H1 (cell line): Measurements from ENCODE around the gene ABHD15. TPM values are rescaled to one million over a fixed set of nuclear protein-coding genes. Genes with fewer than 3 reads are reported as not detected.

Source experiments
- CTCF ChIA-PET: fragments of 300-600 bp; sonication (Branson Sonifier 250); formaldehyde crosslinking; loops from one replicate; lab custom pipeline; 2021; ENCODE audit not compliant: partially characterized antibody; lab: Charles Lee
- POLR2A ChIA-PET: fragments of 300-600 bp; sonication (Branson Sonifier 250); formaldehyde crosslinking; loops from one replicate; lab custom pipeline; 2021; ENCODE audit warnings: inconsistent platforms; ENCODE audit not compliant: partially characterized antibody; lab: Charles Lee
- DNase-seq, 2 experiments: peaks; one replicate each; pipeline versions ENCODE4 v3.0.0 to v3.0.0-alpha.2; 2010 to 2022; ENCODE audit warnings: low spot score in 2 of 2, low read depth in 1 of 2, mixed read lengths in 1 of 2
- FAIRE-seq: peaks from 2 replicates; lab custom pipeline; 2011; peaks lifted over from hg19 to GRCh38; lab: Jason Lieb, UNC
- H2AFZ ChIP-seq: 2 replicates; pipeline ENCODE4 v1.8.1; 2012; ENCODE audit warnings: low read length, inconsistent platforms
- H2AK5ac ChIP-seq: 2 replicates; pipeline ENCODE4 v1.6.1; 2013; ENCODE audit warnings: low read depth, low read length
- H2BK120ac ChIP-seq: replicated peaks from 2 replicates; pipeline ENCODE3; 2013; ENCODE audit warnings: low read depth, low read length, inconsistent platforms
- H2BK12ac ChIP-seq: 2 replicates; pipeline ENCODE4 v1.6.1; 2013; ENCODE audit warnings: low read depth, low read length
- H2BK15ac ChIP-seq: 2 replicates; pipeline ENCODE4 v1.6.1; 2013; ENCODE audit warnings: low read length
- H2BK20ac ChIP-seq: 2 replicates; pipeline ENCODE4 v1.6.1; 2013; ENCODE audit warnings: low read length
- H2BK5ac ChIP-seq: 2 replicates; pipeline ENCODE4 v1.6.1; 2013; ENCODE audit warnings: low read depth, low read length
- H3K14ac ChIP-seq: 2 replicates; pipeline ENCODE4 v1.6.1; 2013; ENCODE audit warnings: inconsistent platforms; ENCODE audit not compliant: insufficient read length
- H3K18ac ChIP-seq: 2 replicates; pipeline ENCODE4 v1.6.1; 2013; ENCODE audit warnings: low read length; ENCODE audit errors: extremely low read depth
- H3K23ac ChIP-seq: 2 replicates; pipeline ENCODE4 v1.6.1; 2013; ENCODE audit warnings: inconsistent platforms; ENCODE audit not compliant: insufficient read length
- H3K23me2 ChIP-seq: 2 replicates; pipeline ENCODE4 v1.6.1; 2013; ENCODE audit warnings: low read depth, low read length
- H3K27ac ChIP-seq: 2 replicates; pipeline ENCODE4 v1.6.1; 2011; ENCODE audit warnings: low read depth, low read length, inconsistent platforms
- H3K27me3 ChIP-seq, 4 experiments: replicated peaks in 1 of 4; 1 replicate in 1 of 4; 2 replicates in 3 of 4; pipeline versions ENCODE4 v1.6.1 to v1.8.1; 2011 to 2013; ENCODE audit warnings: low read length in 3 of 4, mild to moderate bottlenecking in 3 of 4, inconsistent platforms in 2 of 4, mixed read lengths in 2 of 4, moderate library complexity in 1 of 4; ENCODE audit not compliant: control insufficient read depth in 3 of 4, insufficient read depth in 3 of 4; ENCODE audit errors: extremely low read depth in 1 of 4
- H3K36me3 ChIP-seq, 4 experiments: 2 replicates each; pipeline versions ENCODE4 v1.6.1 to v1.8.1; 2011 to 2013; ENCODE audit warnings: mild to moderate bottlenecking in 4 of 4, low read length in 3 of 4, moderate library complexity in 2 of 4, control low read depth in 1 of 4, inconsistent platforms in 1 of 4; ENCODE audit not compliant: insufficient read depth in 4 of 4, control insufficient read depth in 2 of 4
- H3K4ac ChIP-seq: replicated peaks from 2 replicates; pipeline ENCODE3; 2013; ENCODE audit warnings: low read length, low read depth, mixed read lengths, inconsistent platforms; ENCODE audit not compliant: insufficient read length
- H3K4me1 ChIP-seq, 4 experiments: replicated peaks in 1 of 4; 1 replicate in 1 of 4; 2 replicates in 3 of 4; pipeline versions ENCODE4 v1.6.1 to v1.8.1; 2011 to 2013; ENCODE audit warnings: low read length in 3 of 4, inconsistent platforms in 2 of 4, mixed read lengths in 1 of 4; ENCODE audit not compliant: insufficient read depth in 4 of 4, control insufficient read depth in 3 of 4
- H3K4me2 ChIP-seq, 2 experiments: 2 replicates each; pipeline versions ENCODE4 v1.6.1 to v1.8.1; 2011 to 2013; ENCODE audit warnings: low read depth in 2 of 2, low read length in 2 of 2, control low read depth in 1 of 2, inconsistent platforms in 1 of 2, mild to moderate bottlenecking in 1 of 2; ENCODE audit not compliant: insufficient read depth in 1 of 2
- H3K4me3 ChIP-seq, 4 experiments: fragments of 200-600, 300-600 bp in 1 of 4; sonication (generic), shearing (Covaris generic), sonication (Bioruptor Twin) in 1 of 4; 2 replicates each; pipeline versions ENCODE4 v1.5.1 to v1.8.1; 2011 to 2016; ENCODE audit warnings: low read length in 4 of 4, low read depth in 3 of 4, control low read depth in 2 of 4, inconsistent platforms in 2 of 4, mild to moderate bottlenecking in 2 of 4, mixed read lengths in 1 of 4, moderate library complexity in 1 of 4; ENCODE audit not compliant: insufficient read depth in 2 of 4; ENCODE audit errors: extremely low read depth in 1 of 4
- H3K56ac ChIP-seq: replicated peaks from 2 replicates; pipeline ENCODE3; 2013; ENCODE audit warnings: low read depth, mild to moderate bottlenecking, mixed read lengths, low read length, inconsistent platforms; ENCODE audit not compliant: insufficient read length
- H3K79me1 ChIP-seq: 2 replicates; pipeline ENCODE4 v1.6.1; 2013; ENCODE audit warnings: low read depth, low read length, control low read depth
- H3K79me2 ChIP-seq, 2 experiments: 2 replicates each; pipeline versions ENCODE4 v1.6.1 to v1.8.1; 2012 to 2013; ENCODE audit warnings: low read length in 2 of 2, mild to moderate bottlenecking in 2 of 2, inconsistent platforms in 1 of 2; ENCODE audit not compliant: insufficient read depth in 2 of 2, control insufficient read depth in 1 of 2
- H3K9ac ChIP-seq, 4 experiments: replicated peaks in 1 of 4; 1 replicate in 1 of 4; 2 replicates in 3 of 4; pipeline versions ENCODE4 v1.6.1 to v1.8.1; 2011 to 2013; ENCODE audit warnings: low read depth in 3 of 4, low read length in 3 of 4, control low read depth in 2 of 4, mild to moderate bottlenecking in 2 of 4, moderate library complexity in 2 of 4, inconsistent platforms in 1 of 4; ENCODE audit errors: extremely low read depth in 1 of 4
- H3K9me3 ChIP-seq, 2 experiments: 2 replicates each; pipeline versions ENCODE4 v1.6.1 to v1.8.1; 2012 to 2013; ENCODE audit warnings: mild to moderate bottlenecking in 2 of 2, moderate library complexity in 2 of 2, control low read depth in 1 of 2, inconsistent platforms in 1 of 2, low read depth in 1 of 2, low read length in 1 of 2, mixed read lengths in 1 of 2; ENCODE audit not compliant: insufficient read depth in 2 of 2
- H4K20me1 ChIP-seq, 2 experiments: replicated peaks in 1 of 2; 2 replicates each; pipeline versions ENCODE3 to v1.8.1; 2011 to 2013; ENCODE audit warnings: inconsistent platforms in 2 of 2, low read length in 2 of 2, mild to moderate bottlenecking in 1 of 2; ENCODE audit not compliant: insufficient read depth in 2 of 2, control insufficient read depth in 1 of 2
- H4K5ac ChIP-seq: 2 replicates; pipeline ENCODE4 v1.6.1; 2013; ENCODE audit warnings: low read length, low read depth, mixed read lengths, inconsistent platforms; ENCODE audit not compliant: insufficient read length
- H4K8ac ChIP-seq: 2 replicates; pipeline ENCODE4 v1.8.0; 2013; ENCODE audit warnings: mild to moderate bottlenecking, moderate library complexity, low read length, inconsistent platforms; ENCODE audit not compliant: insufficient read depth; ENCODE audit errors: extremely low read depth
- H4K91ac ChIP-seq: replicated peaks from 2 replicates; pipeline ENCODE3; 2013; ENCODE audit warnings: low read length, mixed read lengths, inconsistent platforms; ENCODE audit not compliant: insufficient read length
- RAD21 ChIP-seq, 2 experiments: IDR thresholded peaks in 1 of 2; conservative IDR thresholded peaks in 1 of 2; 2 replicates each; pipeline ENCODE4 v1.6.1; 2011; ENCODE audit warnings: low read depth in 2 of 2, low read length in 2 of 2, improper control_type of control experiment in 1 of 2, inconsistent platforms in 1 of 2, mild to moderate bottlenecking in 1 of 2, moderate library complexity in 1 of 2
- ZNF274 ChIP-seq: IDR thresholded peaks from 2 replicates; pipeline ENCODE4 v1.7.0; 2012; ENCODE audit warnings: low read length, borderline replicate concordance; ENCODE audit errors: extremely low read depth
- WGBS, 2 experiments: shearing (Covaris generic) in 1 of 2; methylation state at CpG; one replicate each; pipeline versions ENCODE4 v1.1.6 to v1.1.7; 2013 to 2015; ENCODE audit warnings: low lambda C conversion rate in 2 of 2, mixed read lengths in 2 of 2, inconsistent platforms in 1 of 2, low coverage in 1 of 2, missing lambda C conversion rate in 1 of 2; ENCODE audit not compliant: insufficient replicate concordance in 2 of 2, insufficient coverage in 1 of 2, insufficient read length in 1 of 2; ENCODE audit errors: extremely low coverage in 1 of 2, missing lambda C conversion rate in 1 of 2; 5-methylcytosine and 5-hydroxymethylcytosine counted together
- polyA plus RNA-seq, 7 experiments: library from polyadenylated mRNA; depleted of rRNA in 3 of 7; stranded (reverse) in 5 of 7; unstranded in 2 of 7; fragments of >200 nt in 5 of 7; fragments of 200-250 nt in 2 of 7; gene quantifications; 1 replicate in 5 of 7; 2 replicates in 1 of 7; 4 replicates in 1 of 7; pipeline versions ENCODE4 v1.2.1 to v1.2.3, GENCODE V29; 2011 to 2013; ENCODE audit warnings: missing spikeins in 2 of 7, mixed read lengths in 2 of 7
- total RNA-seq: library from RNA; stranded (reverse); fragmentation: NEBNext Ultra II Directional; extraction: Animal tissue kit (Norgen Biotek cat#: 25700); gene quantifications from 2 replicates; pipeline ENCODE4 v1.2.1, GENCODE V29; 2021
- TF ChIP-seq, protein P1 (sequence below), 3 experiments: IDR thresholded peaks; 1 replicate in 2 of 3; 2 replicates in 1 of 3; pipeline versions ENCODE4 v1.5.1 to v1.6.1; 2011; ENCODE audit warnings: low read length in 3 of 3, mild to moderate bottlenecking in 3 of 3, inconsistent platforms in 2 of 3, low read depth in 1 of 3, moderate library complexity in 1 of 3; ENCODE audit not compliant: insufficient read depth in 1 of 3; ENCODE audit errors: control extremely low read depth in 1 of 3

The ABHD15 gene
- total and polyA plus RNA-seq, 2 of the 8 experiments (the other 6 are each of a cell fraction or from before 2014, with no cell fraction given): 0.88 to 1.7 TPM

DNA sequence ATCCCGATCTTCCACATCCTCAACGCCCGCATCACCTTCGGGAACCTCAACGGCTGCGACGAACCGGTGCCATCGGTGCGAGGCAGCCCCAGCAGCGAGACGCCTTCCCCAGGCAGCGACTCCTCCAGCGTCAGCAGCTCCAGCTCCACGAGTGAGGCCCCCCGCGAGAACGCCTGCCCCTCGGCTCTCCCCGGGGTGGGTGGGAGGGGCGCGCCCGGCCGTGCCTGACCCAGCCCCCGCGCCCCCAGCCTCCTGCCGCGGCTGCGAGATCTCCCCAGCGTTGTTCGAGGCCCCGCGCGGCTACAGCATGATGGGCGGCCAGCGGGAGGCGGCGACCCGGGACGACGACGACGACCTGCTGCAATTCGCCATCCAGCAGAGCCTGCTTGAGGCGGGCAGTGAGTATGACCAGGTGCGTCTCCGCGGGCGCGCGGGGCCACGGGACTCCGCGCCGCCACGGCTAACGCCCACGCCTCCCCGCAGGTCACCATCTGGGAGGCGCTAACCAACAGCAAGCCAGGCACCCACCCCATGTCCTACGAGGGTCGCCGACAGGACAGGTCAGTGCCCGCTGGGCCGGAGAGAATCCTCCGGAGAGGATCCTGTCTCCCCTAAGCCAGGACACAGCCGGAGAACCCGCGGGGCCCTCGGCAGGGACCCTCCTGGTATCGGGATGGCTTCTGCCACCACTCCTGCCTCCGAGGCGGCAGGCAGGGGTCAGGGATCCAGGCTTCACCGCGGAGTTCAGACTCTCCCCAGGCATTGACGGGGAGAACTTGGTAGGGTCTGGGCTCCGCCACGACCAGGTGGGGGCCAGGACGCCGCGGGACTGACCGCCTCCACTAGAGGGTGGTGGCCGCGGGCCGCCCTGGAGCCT lies 45.8 kb upstream of the ABHD15 start:
- FAIRE-seq (no peak), DNase-seq (no peak)
- Histone ChIP-seq H3K18ac (no peak overlapping the region; the same call in 1 of the 2 replicates), H3K27ac (no peak overlapping the region), H2BK12ac (no peak overlapping the region), H3K23me2 (peaks cover 13% of the 10 kb centered on the region), H2BK20ac (no peak overlapping the region), H2AFZ (no peak overlapping the region), H3K79me2 (no peaks in the 10 kb centered on the region), H2BK15ac (0 out of 2 replicates have a peak overlapping the region, but pooled peaks have one; percentile 16), H3K79me1 (peaks cover 2% of the 10 kb centered on the region; the same call in 1 of the 2 replicates), H3K9me3 (peaks cover 0 to 11% of the 10 kb centered on the region in 2 experiments; a peak in 1 of 4 replicates), H4K8ac (peak overlapping the region; percentile 62), H2BK5ac (no peak overlapping the region), H2BK120ac (no peak overlapping the region), H3K4me2 (peak overlapping the region; percentile 46 to 75; a peak in 3 of 4 replicates), H4K5ac (no peak overlapping the region), H2AK5ac (no peak overlapping the region), H4K20me1 (peaks cover 4 to 5% of the 10 kb centered on the region in 2 experiments), H3K4me1 (peaks cover 10 to 32% (median 28%) of the 10 kb centered on the region in 4 experiments), H3K27me3 (peaks cover 17 to 42% (median 34%) of the 10 kb centered on the region in 4 experiments), H3K9ac (no peak overlapping the region), H3K4ac (peak overlapping the region; percentile 19), H3K14ac (no peak overlapping the region), H3K56ac (no peak overlapping the region), H3K36me3 (peaks cover 0 to 7% (median 0%) of the 10 kb centered on the region in 4 experiments; a peak in 1 of 8 replicates), H4K91ac (no peak overlapping the region), H3K4me3 (peak overlapping the region in 1 of 4 experiments; percentile 55; a peak in 2 of 8 replicates), H3K23ac (no peak overlapping the region)
- no peak for TF ChIP-seq ZNF274
- TF ChIP-seq, protein P1, sequence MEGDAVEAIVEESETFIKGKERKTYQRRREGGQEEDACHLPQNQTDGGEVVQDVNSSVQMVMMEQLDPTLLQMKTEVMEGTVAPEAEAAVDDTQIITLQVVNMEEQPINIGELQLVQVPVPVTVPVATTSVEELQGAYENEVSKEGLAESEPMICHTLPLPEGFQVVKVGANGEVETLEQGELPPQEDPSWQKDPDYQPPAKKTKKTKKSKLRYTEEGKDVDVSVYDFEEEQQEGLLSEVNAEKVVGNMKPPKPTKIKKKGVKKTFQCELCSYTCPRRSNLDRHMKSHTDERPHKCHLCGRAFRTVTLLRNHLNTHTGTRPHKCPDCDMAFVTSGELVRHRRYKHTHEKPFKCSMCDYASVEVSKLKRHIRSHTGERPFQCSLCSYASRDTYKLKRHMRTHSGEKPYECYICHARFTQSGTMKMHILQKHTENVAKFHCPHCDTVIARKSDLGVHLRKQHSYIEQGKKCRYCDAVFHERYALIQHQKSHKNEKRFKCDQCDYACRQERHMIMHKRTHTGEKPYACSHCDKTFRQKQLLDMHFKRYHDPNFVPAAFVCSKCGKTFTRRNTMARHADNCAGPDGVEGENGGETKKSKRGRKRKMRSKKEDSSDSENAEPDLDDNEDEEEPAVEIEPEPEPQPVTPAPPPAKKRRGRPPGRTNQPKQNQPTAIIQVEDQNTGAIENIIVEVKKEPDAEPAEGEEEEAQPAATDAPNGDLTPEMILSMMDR (IDR thresholded peaks at IDR 0.05; ENCODE audit: control extremely low read depth in 1 of 3, insufficient read depth in 1 of 3, low read depth in 1 of 3, low read length in 3 of 3): peak in 1 of 3 experiments; percentile 25; a peak in 2 of 4 replicates
- TF ChIP-seq RAD21 (IDR thresholded peaks at IDR 0.05 in 1 of 2, conservative IDR thresholded peaks at IDR 0.05 in 1 of 2; ENCODE audit: low read depth in 2 of 2, low read length in 2 of 2): no peak
- POLR2A ChIA-PET: interaction anchor here (1.3 to 1.6 kb wide), 2 partner anchors 20 to 21 kb away, joined by 3 to 4 read pairs; no protein-coding TSS in a partner anchor
- WGBS, 2 experiments: 78% methylated on average over 28 of the region's 85 CpGs; no CpG with 5 or more reads in 1 of the 2 experiments
- CTCF ChIA-PET: interaction anchor here (0.7 to 13.1 kb wide), 14 partner anchors 8 to 153 kb away, joined by 3 to 193 read pairs (median 5); partner anchors contain the start of genes ABHD15, ANKRD13B and TP53I13
